H1 (cell line): ENCODE measurements around the gene CNNM2. TPM values are rescaled to one million over a fixed set of nuclear protein-coding genes. Genes with fewer than 3 reads are reported as not detected.

ENCODE experiments used
- CTCF ChIA-PET: fragments of 300-600 bp; sonication (Branson Sonifier 250); formaldehyde crosslinking; loops from one replicate; lab custom pipeline; 2021; ENCODE audit not compliant: partially characterized antibody; lab: Charles Lee
- POLR2A ChIA-PET: fragments of 300-600 bp; sonication (Branson Sonifier 250); formaldehyde crosslinking; loops from one replicate; lab custom pipeline; 2021; ENCODE audit warnings: inconsistent platforms; ENCODE audit not compliant: partially characterized antibody; lab: Charles Lee
- DNase-seq, 2 experiments: peaks; one replicate each; pipeline versions ENCODE4 v3.0.0 to v3.0.0-alpha.2; 2010 to 2022; ENCODE audit warnings: low spot score in 2 of 2, low read depth in 1 of 2, mixed read lengths in 1 of 2
- FAIRE-seq: peaks from 2 replicates; lab custom pipeline; 2011; peaks lifted over from hg19 to GRCh38; lab: Jason Lieb, UNC
- H2AFZ ChIP-seq: 2 replicates; pipeline ENCODE4 v1.8.1; 2012; ENCODE audit warnings: low read length, inconsistent platforms
- H2AK5ac ChIP-seq: 2 replicates; pipeline ENCODE4 v1.6.1; 2013; ENCODE audit warnings: low read depth, low read length
- H2BK120ac ChIP-seq: replicated peaks from 2 replicates; pipeline ENCODE3; 2013; ENCODE audit warnings: low read depth, low read length, inconsistent platforms
- H2BK12ac ChIP-seq: 2 replicates; pipeline ENCODE4 v1.6.1; 2013; ENCODE audit warnings: low read depth, low read length
- H2BK15ac ChIP-seq: 2 replicates; pipeline ENCODE4 v1.6.1; 2013; ENCODE audit warnings: low read length
- H2BK20ac ChIP-seq: 2 replicates; pipeline ENCODE4 v1.6.1; 2013; ENCODE audit warnings: low read length
- H2BK5ac ChIP-seq: 2 replicates; pipeline ENCODE4 v1.6.1; 2013; ENCODE audit warnings: low read depth, low read length
- H3K14ac ChIP-seq: 2 replicates; pipeline ENCODE4 v1.6.1; 2013; ENCODE audit warnings: inconsistent platforms; ENCODE audit not compliant: insufficient read length
- H3K18ac ChIP-seq: 2 replicates; pipeline ENCODE4 v1.6.1; 2013; ENCODE audit warnings: low read length; ENCODE audit errors: extremely low read depth
- H3K23ac ChIP-seq: 2 replicates; pipeline ENCODE4 v1.6.1; 2013; ENCODE audit warnings: inconsistent platforms; ENCODE audit not compliant: insufficient read length
- H3K23me2 ChIP-seq: 2 replicates; pipeline ENCODE4 v1.6.1; 2013; ENCODE audit warnings: low read depth, low read length
- H3K27ac ChIP-seq: 2 replicates; pipeline ENCODE4 v1.6.1; 2011; ENCODE audit warnings: low read depth, low read length, inconsistent platforms
- H3K27me3 ChIP-seq, 4 experiments: replicated peaks in 1 of 4; 1 replicate in 1 of 4; 2 replicates in 3 of 4; pipeline versions ENCODE4 v1.6.1 to v1.8.1; 2011 to 2013; ENCODE audit warnings: low read length in 3 of 4, mild to moderate bottlenecking in 3 of 4, inconsistent platforms in 2 of 4, mixed read lengths in 2 of 4, moderate library complexity in 1 of 4; ENCODE audit not compliant: control insufficient read depth in 3 of 4, insufficient read depth in 3 of 4; ENCODE audit errors: extremely low read depth in 1 of 4
- H3K36me3 ChIP-seq, 4 experiments: 2 replicates each; pipeline versions ENCODE4 v1.6.1 to v1.8.1; 2011 to 2013; ENCODE audit warnings: mild to moderate bottlenecking in 4 of 4, low read length in 3 of 4, moderate library complexity in 2 of 4, control low read depth in 1 of 4, inconsistent platforms in 1 of 4; ENCODE audit not compliant: insufficient read depth in 4 of 4, control insufficient read depth in 2 of 4
- H3K4ac ChIP-seq: replicated peaks from 2 replicates; pipeline ENCODE3; 2013; ENCODE audit warnings: low read length, low read depth, mixed read lengths, inconsistent platforms; ENCODE audit not compliant: insufficient read length
- H3K4me1 ChIP-seq, 4 experiments: replicated peaks in 1 of 4; 1 replicate in 1 of 4; 2 replicates in 3 of 4; pipeline versions ENCODE4 v1.6.1 to v1.8.1; 2011 to 2013; ENCODE audit warnings: low read length in 3 of 4, inconsistent platforms in 2 of 4, mixed read lengths in 1 of 4; ENCODE audit not compliant: insufficient read depth in 4 of 4, control insufficient read depth in 3 of 4
- H3K4me2 ChIP-seq, 2 experiments: 2 replicates each; pipeline versions ENCODE4 v1.6.1 to v1.8.1; 2011 to 2013; ENCODE audit warnings: low read depth in 2 of 2, low read length in 2 of 2, control low read depth in 1 of 2, inconsistent platforms in 1 of 2, mild to moderate bottlenecking in 1 of 2; ENCODE audit not compliant: insufficient read depth in 1 of 2
- H3K4me3 ChIP-seq, 4 experiments: fragments of 200-600, 300-600 bp in 1 of 4; sonication (generic), shearing (Covaris generic), sonication (Bioruptor Twin) in 1 of 4; 2 replicates each; pipeline versions ENCODE4 v1.5.1 to v1.8.1; 2011 to 2016; ENCODE audit warnings: low read length in 4 of 4, low read depth in 3 of 4, control low read depth in 2 of 4, inconsistent platforms in 2 of 4, mild to moderate bottlenecking in 2 of 4, mixed read lengths in 1 of 4, moderate library complexity in 1 of 4; ENCODE audit not compliant: insufficient read depth in 2 of 4; ENCODE audit errors: extremely low read depth in 1 of 4
- H3K56ac ChIP-seq: replicated peaks from 2 replicates; pipeline ENCODE3; 2013; ENCODE audit warnings: low read depth, mild to moderate bottlenecking, mixed read lengths, low read length, inconsistent platforms; ENCODE audit not compliant: insufficient read length
- H3K79me1 ChIP-seq: 2 replicates; pipeline ENCODE4 v1.6.1; 2013; ENCODE audit warnings: low read depth, low read length, control low read depth
- H3K79me2 ChIP-seq, 2 experiments: 2 replicates each; pipeline versions ENCODE4 v1.6.1 to v1.8.1; 2012 to 2013; ENCODE audit warnings: low read length in 2 of 2, mild to moderate bottlenecking in 2 of 2, inconsistent platforms in 1 of 2; ENCODE audit not compliant: insufficient read depth in 2 of 2, control insufficient read depth in 1 of 2
- H3K9ac ChIP-seq, 4 experiments: replicated peaks in 1 of 4; 1 replicate in 1 of 4; 2 replicates in 3 of 4; pipeline versions ENCODE4 v1.6.1 to v1.8.1; 2011 to 2013; ENCODE audit warnings: low read depth in 3 of 4, low read length in 3 of 4, control low read depth in 2 of 4, mild to moderate bottlenecking in 2 of 4, moderate library complexity in 2 of 4, inconsistent platforms in 1 of 4; ENCODE audit errors: extremely low read depth in 1 of 4
- H3K9me3 ChIP-seq, 2 experiments: 2 replicates each; pipeline versions ENCODE4 v1.6.1 to v1.8.1; 2012 to 2013; ENCODE audit warnings: mild to moderate bottlenecking in 2 of 2, moderate library complexity in 2 of 2, control low read depth in 1 of 2, inconsistent platforms in 1 of 2, low read depth in 1 of 2, low read length in 1 of 2, mixed read lengths in 1 of 2; ENCODE audit not compliant: insufficient read depth in 2 of 2
- H4K20me1 ChIP-seq, 2 experiments: replicated peaks in 1 of 2; 2 replicates each; pipeline versions ENCODE3 to v1.8.1; 2011 to 2013; ENCODE audit warnings: inconsistent platforms in 2 of 2, low read length in 2 of 2, mild to moderate bottlenecking in 1 of 2; ENCODE audit not compliant: insufficient read depth in 2 of 2, control insufficient read depth in 1 of 2
- H4K5ac ChIP-seq: 2 replicates; pipeline ENCODE4 v1.6.1; 2013; ENCODE audit warnings: low read length, low read depth, mixed read lengths, inconsistent platforms; ENCODE audit not compliant: insufficient read length
- H4K8ac ChIP-seq: 2 replicates; pipeline ENCODE4 v1.8.0; 2013; ENCODE audit warnings: mild to moderate bottlenecking, moderate library complexity, low read length, inconsistent platforms; ENCODE audit not compliant: insufficient read depth; ENCODE audit errors: extremely low read depth
- H4K91ac ChIP-seq: replicated peaks from 2 replicates; pipeline ENCODE3; 2013; ENCODE audit warnings: low read length, mixed read lengths, inconsistent platforms; ENCODE audit not compliant: insufficient read length
- ATF2 ChIP-seq: IDR thresholded peaks from 2 replicates; pipeline ENCODE4 v1.6.1; 2012; ENCODE audit warnings: low read length, inconsistent platforms
- CTBP2 ChIP-seq: IDR thresholded peaks from 2 replicates; pipeline ENCODE4 v1.7.0; 2011; ENCODE audit warnings: borderline replicate concordance, mild to moderate bottlenecking, moderate library complexity, mixed read lengths, low read length; ENCODE audit not compliant: insufficient read depth, insufficient read length
- EGR1 ChIP-seq: IDR thresholded peaks from 2 replicates; pipeline ENCODE4 v1.6.1; 2011; ENCODE audit warnings: low read depth, low read length, borderline replicate concordance
- GABPA ChIP-seq: IDR thresholded peaks from 2 replicates; pipeline ENCODE4 v1.6.1; 2011; ENCODE audit warnings: mild to moderate bottlenecking, low read length, moderate library complexity, borderline replicate concordance; ENCODE audit not compliant: insufficient read depth
- JUND ChIP-seq: IDR thresholded peaks from 2 replicates; pipeline ENCODE4 v1.6.1; 2011; ENCODE audit warnings: mild to moderate bottlenecking, improper control_type of control experiment, low read length
- MAX ChIP-seq: IDR thresholded peaks from 2 replicates; pipeline ENCODE4 v1.6.1; 2012; ENCODE audit warnings: inconsistent platforms
- NANOG ChIP-seq: IDR thresholded peaks from 2 replicates; pipeline ENCODE4 v1.6.1; 2011; ENCODE audit warnings: low read length, low read depth, mild to moderate bottlenecking, inconsistent platforms; ENCODE audit not compliant: insufficient read depth, poor library complexity, severe bottlenecking
- SP4 ChIP-seq: IDR thresholded peaks from 2 replicates; pipeline ENCODE4 v1.6.1; 2012; ENCODE audit warnings: low read length, inconsistent platforms
- TBP ChIP-seq: IDR thresholded peaks from 2 replicates; pipeline ENCODE4 v1.6.1; 2011; ENCODE audit warnings: low read depth, low read length, improper control_type of control experiment
- USF2 ChIP-seq: IDR thresholded peaks from 2 replicates; pipeline ENCODE4 v1.6.1; 2011; ENCODE audit warnings: low read length, improper control_type of control experiment
- ZNF274 ChIP-seq: IDR thresholded peaks from 2 replicates; pipeline ENCODE4 v1.7.0; 2012; ENCODE audit warnings: low read length, borderline replicate concordance; ENCODE audit errors: extremely low read depth
- WGBS, 2 experiments: shearing (Covaris generic) in 1 of 2; methylation state at CpG; one replicate each; pipeline versions ENCODE4 v1.1.6 to v1.1.7; 2013 to 2015; ENCODE audit warnings: low lambda C conversion rate in 2 of 2, mixed read lengths in 2 of 2, inconsistent platforms in 1 of 2, low coverage in 1 of 2, missing lambda C conversion rate in 1 of 2; ENCODE audit not compliant: insufficient replicate concordance in 2 of 2, insufficient coverage in 1 of 2, insufficient read length in 1 of 2; ENCODE audit errors: extremely low coverage in 1 of 2, missing lambda C conversion rate in 1 of 2; 5-methylcytosine and 5-hydroxymethylcytosine counted together
- polyA plus RNA-seq, 7 experiments: library from polyadenylated mRNA; depleted of rRNA in 3 of 7; stranded (reverse) in 5 of 7; unstranded in 2 of 7; fragments of >200 nt in 5 of 7; fragments of 200-250 nt in 2 of 7; gene quantifications; 1 replicate in 5 of 7; 2 replicates in 1 of 7; 4 replicates in 1 of 7; pipeline versions ENCODE4 v1.2.1 to v1.2.3, GENCODE V29; 2011 to 2013; ENCODE audit warnings: missing spikeins in 2 of 7, mixed read lengths in 2 of 7
- total RNA-seq: library from RNA; stranded (reverse); fragmentation: NEBNext Ultra II Directional; extraction: Animal tissue kit (Norgen Biotek cat#: 25700); gene quantifications from 2 replicates; pipeline ENCODE4 v1.2.1, GENCODE V29; 2021

CNNM2 gene
- total and polyA plus RNA-seq, 2 of the 8 experiments (the other 6 are each of a cell fraction or from before 2014, with no cell fraction given), result 7.3 to 23.6 TPM

- no peaks in the 10 kb centered on the region for H3K27me3 ChIP-seq
- H3K23ac ChIP-seq, result no peak overlapping the region
- no peak overlapping the region for H3K27ac ChIP-seq
- H4K8ac ChIP-seq, result no peak overlapping the region
- H2BK5ac ChIP-seq, result no peak overlapping the region
- H3K79me1 ChIP-seq, result peaks cover 3% of the 10 kb centered on the region
- no peak overlapping the region for H3K18ac ChIP-seq
- H2BK20ac ChIP-seq, result no peak overlapping the region
- no peak overlapping the region for H3K9ac ChIP-seq
- H2AK5ac ChIP-seq, result no peak overlapping the region
- no peaks in the 10 kb centered on the region for H3K23me2 ChIP-seq
- CTCF ChIA-PET, result interaction anchor here (0.6 to 1.5 kb wide), 4 partner anchors 49 to 382 kb away, joined by 3 to 4 read pairs (median 3); no protein-coding TSS in a partner anchor
- H2BK15ac ChIP-seq, result no peak overlapping the region
- FAIRE-seq (no peak), DNase-seq (no peak)
- WGBS, 2 experiments, result 87% methylated on average over 3 of the region's 3 CpGs; no CpG with 5 or more reads in 1 of the 2 experiments
- POLR2A ChIA-PET, result interaction anchor here (1.1 kb wide), 1 partner anchor 16 kb away, joined by 3 read pairs; no protein-coding TSS in a partner anchor
- H3K4me3 ChIP-seq, result no peak overlapping the region
- no peak overlapping the region for H2AFZ ChIP-seq
- no peak overlapping the region for H3K4me2 ChIP-seq
- no peak overlapping the region for H4K91ac ChIP-seq
- no peak overlapping the region for H3K14ac ChIP-seq
- H4K5ac ChIP-seq, result no peak overlapping the region
- H3K4me1 ChIP-seq, result peaks cover 0 to 3% (median 0%) of the 10 kb centered on the region in 4 experiments; a peak in 3 of 7 replicates
- H3K9me3 ChIP-seq, result no peaks in the 10 kb centered on the region
- H3K56ac ChIP-seq, result no peak overlapping the region
- H3K36me3 ChIP-seq, result no peaks in the 10 kb centered on the region
- H2BK12ac ChIP-seq, result no peak overlapping the region
- no peak overlapping the region for H3K4ac ChIP-seq
- H3K79me2 ChIP-seq, result no peaks in the 10 kb centered on the region
- H2BK120ac ChIP-seq, result no peak overlapping the region
- no peaks in the 10 kb centered on the region for H4K20me1 ChIP-seq
- TF ChIP-seq ATF2 (no peak), USF2 (no peak), CTBP2 (no peak), MAX (no peak), SP4 (no peak), ZNF274 (no peak), EGR1 (no peak), NANOG (no peak), JUND (no peak), GABPA (no peak), TBP (no peak)
Observed at GRCh38 chr10:102945449-102945848, 27.4 kb downstream of the CNNM2 start.
